A549 (cell line): ENCODE measurements around the gene NR5A2. TPM values are rescaled to one million over a fixed set of nuclear protein-coding genes. Genes with fewer than 3 reads are reported as not detected.

Experiments
- ATAC-seq, 2 experiments: fragments of 200-7000 bp in 1 of 2; fragments of >200 bp in 1 of 2; cut with Nextera tagmentation in 1 of 2; cut with Tn5 transposase in 1 of 2; 3 replicates each; pipeline versions ENCODE4 v1.8.0 to v1.9.1; 2018 to 2020; ENCODE audit warnings: mild to moderate bottlenecking in 1 of 2, moderate library complexity in 1 of 2
- CTCF ChIA-PET: fragments of 300-600 bp; sonication (Branson Sonifier 250); formaldehyde crosslinking; extraction: SDS; loops from one replicate; lab custom pipeline; 2021; ENCODE audit warnings: antibody characterized with exemption, inconsistent platforms; lab: Yijun Ruan, JAX
- POLR2A ChIA-PET: fragments of 350-600 bp; formaldehyde crosslinking; extraction: SDS; loops from one replicate; lab custom pipeline; 2021; ENCODE audit warnings: antibody characterized with exemption, inconsistent platforms; lab: Yijun Ruan, JAX
- DNase-seq, 2 experiments: peaks; one replicate each; pipeline versions ENCODE4 v3.0.0 to v3.0.0-alpha.2; 2011 to 2016; ENCODE audit warnings: low read depth in 1 of 2, low spot score in 1 of 2
- FAIRE-seq: peaks from 2 replicates; lab custom pipeline; 2011; peaks lifted over from hg19 to GRCh38; lab: Jason Lieb, UNC
- H3K27ac ChIP-seq, 2 experiments: fragments of >200 bp; sonication (Bioruptor Twin); formaldehyde crosslinking; 3 replicates each; pipeline ENCODE4 v1.5.1; 2016 to 2017
- H3K4me1 ChIP-seq: fragments of >200 bp; sonication (Bioruptor Twin); formaldehyde crosslinking; 3 replicates; pipeline ENCODE4 v1.6.1; 2016
- H3K4me2 ChIP-seq: fragments of >200 bp; sonication (Bioruptor Twin); formaldehyde crosslinking; 3 replicates; pipeline ENCODE4 v1.6.1; 2016
- H3K4me3 ChIP-seq: fragments of >200 bp; sonication (Bioruptor Twin); formaldehyde crosslinking; 3 replicates; pipeline ENCODE4 v1.5.1; 2016
- H3K9me3 ChIP-seq: fragments of >200 bp; sonication (Bioruptor Twin); formaldehyde crosslinking; 3 replicates; pipeline ENCODE4 v1.6.1; 2016
- ATOH8 ChIP-seq: fragments of 250-450 bp; sonication (Bioruptor Pico); IDR thresholded peaks from 2 replicates; pipeline ENCODE4 v1.5.0; 2020; ENCODE audit warnings: low read depth, mild to moderate bottlenecking, moderate library complexity
- CBX8 ChIP-seq: fragments of 200-600 bp; sonication (generic); IDR thresholded peaks from 2 replicates; pipeline ENCODE4 v1.6.1; 2016
- CHD2 ChIP-seq: fragments of 150-350 bp; IDR thresholded peaks from 2 replicates; pipeline ENCODE4 v1.6.1; 2014; ENCODE audit warnings: low read length; ENCODE audit not compliant: partially characterized antibody
- E2F6 ChIP-seq: IDR thresholded peaks from 2 replicates; pipeline ENCODE4 v1.6.1; 2012; ENCODE audit warnings: low read depth, borderline replicate concordance
- EP300 ChIP-seq, 2 experiments: fragments of >200 bp; sonication (Bioruptor Twin); formaldehyde crosslinking; IDR thresholded peaks; 2 replicates in 1 of 2; 3 replicates in 1 of 2; pipeline ENCODE4 v1.6.1; 2016 to 2017
- ESRRA ChIP-seq: fragments of 150-350 bp; IDR thresholded peaks from 2 replicates; pipeline ENCODE4 v1.6.1; 2014; ENCODE audit warnings: mild to moderate bottlenecking, low read length, borderline replicate concordance
- FOSB ChIP-seq: fragments of 250-450 bp; sonication (Bioruptor Pico); IDR thresholded peaks from 2 replicates; pipeline ENCODE4 v1.5.0; 2020; ENCODE audit warnings: mild to moderate bottlenecking, moderate library complexity
- FOXS1 ChIP-seq: fragments of 250-450 bp; sonication (Bioruptor Pico); IDR thresholded peaks from 2 replicates; pipeline ENCODE4 v1.5.0; 2020; ENCODE audit warnings: mild to moderate bottlenecking, moderate library complexity
- HDAC2 ChIP-seq: fragments of 200-600 bp; sonication (generic); IDR thresholded peaks from 2 replicates; pipeline ENCODE4 v1.6.1; 2016
- HOXA7 ChIP-seq: fragments of 250-450 bp; sonication (Bioruptor Pico); IDR thresholded peaks from 2 replicates; pipeline ENCODE4 v1.5.0; 2020; ENCODE audit warnings: mild to moderate bottlenecking, moderate library complexity
- KDM1A ChIP-seq: fragments of 200-600 bp; sonication (generic); IDR thresholded peaks from 2 replicates; pipeline ENCODE4 v1.6.1; 2016; ENCODE audit warnings: low read depth, mild to moderate bottlenecking
- MAX ChIP-seq: IDR thresholded peaks from 2 replicates; pipeline ENCODE4 v1.6.1; 2012
- MYC ChIP-seq: IDR thresholded peaks from 2 replicates; pipeline ENCODE4 v1.6.1; 2012; ENCODE audit warnings: mild to moderate bottlenecking, inconsistent platforms, low read length, improper control_type of control experiment, borderline replicate concordance
- NR3C1 ChIP-seq: fragments of >200 bp; sonication (Bioruptor Twin); formaldehyde crosslinking; IDR thresholded peaks from 3 replicates; pipeline ENCODE4 v1.6.1; 2017
- PHF8 ChIP-seq: fragments of 200-600 bp; sonication (generic); IDR thresholded peaks from 2 replicates; pipeline ENCODE4 v1.6.1; 2016; ENCODE audit warnings: low read depth, mild to moderate bottlenecking, antibody characterized with exemption, moderate library complexity, borderline replicate concordance
- POLR2A ChIP-seq: IDR thresholded peaks from 2 replicates; pipeline ENCODE4 v1.6.1; 2012; ENCODE audit warnings: mild to moderate bottlenecking, low read length
- RAD21 ChIP-seq, 2 experiments: fragments of >200 bp in 1 of 2; sonication (Bioruptor Twin) in 1 of 2; formaldehyde crosslinking in 1 of 2; IDR thresholded peaks in 1 of 2; conservative IDR thresholded peaks in 1 of 2; 2 replicates in 1 of 2; 3 replicates in 1 of 2; pipeline ENCODE4 v1.6.1; 2012 to 2018; ENCODE audit warnings: inconsistent platforms in 1 of 2
- REST ChIP-seq: fragments of 200-600 bp; sonication (generic); IDR thresholded peaks from 2 replicates; pipeline ENCODE4 v1.6.1; 2016; ENCODE audit warnings: antibody characterized with exemption, mild to moderate bottlenecking, moderate library complexity
- RFX5 ChIP-seq: fragments of 450-650 bp; IDR thresholded peaks from 2 replicates; pipeline ENCODE4 v1.7.1; 2014; ENCODE audit warnings: antibody characterized with exemption, mild to moderate bottlenecking, moderate library complexity
- RNF2 ChIP-seq: fragments of 200-600 bp; sonication (generic); IDR thresholded peaks from 2 replicates; pipeline ENCODE4 v1.6.1; 2016; ENCODE audit warnings: low read depth, mild to moderate bottlenecking, antibody characterized with exemption, moderate library complexity, borderline replicate concordance
- SREBF2 ChIP-seq: fragments of 450-650 bp; IDR thresholded peaks from 2 replicates; pipeline ENCODE4 v1.6.1; 2014; ENCODE audit warnings: mild to moderate bottlenecking, moderate library complexity
- USF2 ChIP-seq: fragments of 450-650 bp; IDR thresholded peaks from 2 replicates; pipeline ENCODE4 v1.6.1; 2014; ENCODE audit warnings: antibody characterized with exemption
- ZC3H11A ChIP-seq: fragments of 450-650 bp; IDR thresholded peaks from 2 replicates; pipeline ENCODE4 v1.6.1; 2014; ENCODE audit warnings: antibody characterized with exemption, mild to moderate bottlenecking
- ZFP36 ChIP-seq: fragments of 450-650 bp; IDR thresholded peaks from 2 replicates; pipeline ENCODE4 v1.6.1; 2014; ENCODE audit warnings: borderline replicate concordance; ENCODE audit not compliant: partially characterized antibody
- ZNF302 ChIP-seq: fragments of 250-450 bp; sonication (Bioruptor Pico); IDR thresholded peaks from 2 replicates; pipeline ENCODE4 v1.9.0; 2021; ENCODE audit warnings: inconsistent platforms, mild to moderate bottlenecking, moderate library complexity
- whole genome bisulfite sequencing: methylation state at CpG from one replicate; pipeline ENCODE4 v1.1.6; 2017; ENCODE audit errors: missing lambda C conversion rate; 5-methylcytosine and 5-hydroxymethylcytosine counted together
- polyA plus RNA-seq, 4 experiments: library from polyadenylated mRNA; depleted of rRNA in 3 of 4; stranded (reverse); fragments of >200 nt; fragmentation: RNase III in 1 of 4; extraction: RNeasy Plus Mini Kit Qiagen cat#74134 plus additional on column Dnase treatment in 1 of 4; gene quantifications; 2 replicates in 3 of 4; 3 replicates in 1 of 4; pipeline ENCODE4 v1.2.3, GENCODE V29; 2011 to 2017

Gene NR5A2
- polyA plus RNA-seq, 2 of the 4 experiments (the other 2 are of a cell fraction): 12.0 to 24.1 TPM

- ChIA-PET POLR2A (no interaction called here), CTCF (interaction anchor here (0.5 to 1.1 kb wide), 3 partner anchors 109 to 1233 kb away, joined by 3 read pairs; no protein-coding TSS in a partner anchor)
- DNase-seq: no peak
- H3K4me2 ChIP-seq: no peak overlapping the region
- no peaks in the 10 kb centered on the region for H3K9me3 ChIP-seq
- WGBS: 89% methylated on average over 5 of the region's 5 CpGs
- no peak for TF ChIP-seq ATOH8
- TF ChIP-seq REST: no peak
- no peak for TF ChIP-seq ZC3H11A
- TF ChIP-seq POLR2A: no peak
- TF ChIP-seq SREBF2: no peak
- TF ChIP-seq CBX8: no peak
- TF ChIP-seq EP300 (IDR thresholded peaks at IDR 0.05): no peak
- no peak for FAIRE-seq
- H3K4me3 ChIP-seq: no peak overlapping the region
- no peak for ATAC-seq
- no peak overlapping the region for H3K27ac ChIP-seq
- peaks cover 33% of the 10 kb centered on the region for H3K4me1 ChIP-seq
Measured at GRCh38 chr1:200174525-200175295, 147.2 kb downstream of the NR5A2 start.

- no peak for FAIRE-seq
- no peak for DNase-seq
- peaks cover 48% of the 10 kb centered on the region for H3K4me1 ChIP-seq
- ATAC-seq: no peak
- no peak overlapping the region for H3K4me2 ChIP-seq
- WGBS: 70% methylated on average over 7 of the region's 7 CpGs
- H3K9me3 ChIP-seq: no peaks in the 10 kb centered on the region
- TF ChIP-seq NR3C1: no peak
- no peak for TF ChIP-seq HDAC2
- no peak for TF ChIP-seq MYC
- ChIA-PET POLR2A (no interaction called here), CTCF (interaction anchor here (0.9 kb wide), 1 partner anchor 9 kb away, joined by 3 read pairs; no protein-coding TSS in a partner anchor)
- H3K4me3 ChIP-seq: no peak overlapping the region
- no peak overlapping the region for H3K27ac ChIP-seq
Measured at GRCh38 chr1:200176181-200176580, 148.7 kb downstream of the NR5A2 start.

GRCh38 chr1:200176798-200177197 is 149.3 kb downstream of the NR5A2 start:
- ChIA-PET CTCF (interaction anchor here (0.9 kb wide), 1 partner anchor 8 kb away, joined by 3 read pairs; no protein-coding TSS in a partner anchor), POLR2A (no interaction called here)
- TF ChIP-seq FOSB (CRISPR knock-in tag): no peak
- no peak for TF ChIP-seq CHD2
- no peak for TF ChIP-seq FOXS1 (CRISPR knock-in tag)
- no peak for TF ChIP-seq ATOH8
- no peak for TF ChIP-seq ESRRA
- TF ChIP-seq RNF2: no peak
- TF ChIP-seq USF2: no peak
- no peak for TF ChIP-seq KDM1A
- TF ChIP-seq RAD21 (conservative IDR thresholded peaks at IDR 0.05 in 1 of 2, IDR thresholded peaks at IDR 0.05 in 1 of 2): no peak
- no peak for TF ChIP-seq ZNF302 (CRISPR knock-in tag)
- TF ChIP-seq E2F6: no peak
- no peak for TF ChIP-seq PHF8
- no peak for TF ChIP-seq ZFP36
- TF ChIP-seq HOXA7 (CRISPR knock-in tag): no peak
- TF ChIP-seq RFX5: no peak
- TF ChIP-seq MAX: no peak
- ATAC-seq (no peak), DNase-seq (no peak), FAIRE-seq (no peak)
- no peak overlapping the region for H3K4me2 ChIP-seq
- no peak overlapping the region for H3K27ac ChIP-seq
- H3K9me3 ChIP-seq: no peaks in the 10 kb centered on the region
- 86% methylated on average over 8 of the region's 8 CpGs for WGBS
- H3K4me1 ChIP-seq: peaks cover 51% of the 10 kb centered on the region
- no peak overlapping the region for H3K4me3 ChIP-seq
